Neural cell (in vitro differentiated cells): ENCODE data around the gene CST4.

Experiments
- CTCF ChIP-seq: fragments of 450-650 bp; IDR thresholded peaks from 2 replicates; pipeline ENCODE4 v1.5.1; 2014; ENCODE audit warnings: antibody characterized with exemption, mild to moderate bottlenecking, moderate library complexity; ENCODE audit not compliant: poor library complexity, severe bottlenecking
- EP300 ChIP-seq: fragments of 450-650 bp; conservative IDR thresholded peaks from 2 replicates; pipeline ENCODE4 v1.6.1; 2014; ENCODE audit warnings: antibody characterized with exemption, mild to moderate bottlenecking, moderate library complexity; ENCODE audit not compliant: poor library complexity, severe bottlenecking
- EZH2 ChIP-seq: fragments of 200-600, 300-800 bp; shearing (Covaris generic), sonication (generic); IDR thresholded peaks from 2 replicates; pipeline ENCODE4 v1.6.1; 2014; ENCODE audit warnings: antibody characterized with exemption, low read length, borderline replicate concordance, mild to moderate bottlenecking; ENCODE audit not compliant: insufficient read depth, poor library complexity, severe bottlenecking
- MXI1 ChIP-seq: fragments of 450-650 bp; conservative IDR thresholded peaks from 2 replicates; pipeline ENCODE4 v1.6.1; 2014; ENCODE audit warnings: antibody characterized with exemption, mild to moderate bottlenecking; ENCODE audit not compliant: poor library complexity, severe bottlenecking
- POLR2AphosphoS5 ChIP-seq: IDR thresholded peaks from 2 replicates; pipeline ENCODE4 v1.6.1; 2012
- TAF1 ChIP-seq: IDR thresholded peaks from 2 replicates; pipeline ENCODE4 v1.6.1; 2012; ENCODE audit warnings: low read depth

DNA sequence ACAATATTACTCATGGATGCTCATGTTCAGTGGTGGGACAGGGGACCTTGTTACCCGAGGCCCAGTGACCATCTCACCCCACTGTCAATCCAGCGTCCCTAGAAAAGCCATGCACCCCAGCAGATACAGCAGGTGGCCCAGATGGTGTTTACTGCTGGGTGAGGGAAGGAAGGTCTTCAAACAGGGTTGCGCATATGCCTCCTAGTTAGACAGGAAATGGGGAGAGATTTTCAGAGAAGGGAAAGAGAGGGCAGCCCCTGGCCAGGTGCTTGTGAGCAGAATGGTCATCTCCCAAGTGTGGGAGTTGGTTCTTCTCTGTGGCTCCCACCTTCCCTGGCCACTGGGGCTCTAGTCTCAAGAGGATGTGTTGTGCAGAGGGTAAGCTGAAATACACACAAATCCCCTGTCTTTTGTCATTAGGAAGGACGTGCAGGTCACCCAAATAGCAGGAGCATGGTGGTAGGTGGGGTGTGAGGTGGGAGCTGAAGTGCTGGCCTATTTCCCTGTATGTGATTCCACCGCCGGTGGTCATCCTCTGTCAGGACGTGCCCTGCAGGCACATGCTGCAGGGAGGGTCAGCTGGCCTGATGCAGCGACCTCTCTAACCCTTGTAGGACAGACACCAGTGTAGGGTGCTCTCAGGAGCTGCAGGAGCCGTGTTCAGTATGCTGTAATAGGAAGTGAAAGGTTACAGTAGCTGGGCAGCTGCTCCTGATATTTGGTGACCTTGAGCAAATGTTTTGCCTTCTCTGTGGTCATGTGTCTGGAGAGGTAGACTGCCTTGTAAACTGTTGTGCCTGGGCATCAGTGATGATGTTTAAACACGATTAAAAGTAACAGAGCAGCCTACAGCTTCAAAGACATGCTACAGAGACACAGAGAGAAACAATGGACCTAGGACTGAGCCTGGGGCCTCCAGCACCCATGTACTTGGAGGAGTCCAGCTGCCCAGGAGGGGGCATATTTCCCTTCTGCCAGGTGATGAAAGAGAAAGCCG lies 47.9 kb downstream of the CST4 start:
- no peak for TF ChIP-seq EZH2
- TF ChIP-seq TAF1 = no peak
- TF ChIP-seq CTCF = no peak
- TF ChIP-seq POLR2AphosphoS5 = no peak
- no peak for TF ChIP-seq EP300
- TF ChIP-seq MXI1 = no peak
